Activated CD4-positive, alpha-beta T cell treated with anti-CD3 and anti-CD28 coated beads, Interleukin-2, Interleukin-4, amounts not matched to agents 100 ng/mL and 50 ng/mL, durations not matched to agents 16 hours and 8 hours (primary cell): Measurements from ENCODE around the gene RCC1.
"Not testable (repeated sequence)": the region's sequence is repeated elsewhere in the genome, so short reads cannot be mapped to it uniquely, and the experiment has no call there.

Experiments
- DNase-seq: peaks from one replicate; pipeline ENCODE4 v3.0.0-alpha.2; 2020; ENCODE audit warnings: low spot score

RCC1 gene

DNA sequence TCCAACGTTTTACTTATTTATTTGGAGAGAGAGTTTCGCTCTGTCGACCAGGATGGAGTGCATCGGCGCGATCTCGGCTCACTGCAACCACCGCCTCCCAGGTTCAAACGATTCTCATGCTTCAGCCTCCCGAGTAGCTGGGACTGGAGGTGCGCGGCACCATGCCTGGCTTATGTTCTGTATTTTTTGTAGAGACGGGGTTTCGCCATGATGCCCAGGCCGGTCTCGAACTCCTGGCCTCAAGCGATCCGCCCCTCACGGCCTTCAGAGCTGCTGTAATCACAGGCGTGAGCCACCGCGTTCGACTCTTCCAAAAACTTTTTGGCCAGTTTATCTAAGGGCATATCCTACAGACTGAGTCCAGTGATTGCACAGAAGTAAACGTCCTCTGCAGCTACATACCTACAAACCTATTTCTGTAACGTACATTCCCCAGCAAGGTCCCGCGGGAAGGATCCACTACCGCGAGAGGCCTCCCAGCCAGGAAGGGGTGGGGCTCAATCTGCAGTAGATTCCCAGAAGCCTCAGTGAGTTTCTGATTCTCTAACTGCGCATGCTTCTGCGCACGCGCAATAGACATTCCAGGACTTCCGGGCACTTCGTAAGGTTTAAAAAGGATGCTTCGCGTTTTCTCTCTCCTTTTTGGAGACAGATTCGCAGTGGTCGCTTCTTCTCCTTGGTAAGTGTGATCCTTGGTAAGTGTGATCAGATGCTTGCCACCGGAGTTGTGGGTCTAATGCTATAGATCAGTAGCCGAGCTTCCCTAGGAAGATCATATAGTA, at the start of gene RCC1:
Gene RCC1 (plus strand): TSS at position 638 of the 782 bp plus-strand sequence. CDS start 23,824 bp downstream, outside the sequence.
- peak; percentile 98 for DNase-seq

DNA sequence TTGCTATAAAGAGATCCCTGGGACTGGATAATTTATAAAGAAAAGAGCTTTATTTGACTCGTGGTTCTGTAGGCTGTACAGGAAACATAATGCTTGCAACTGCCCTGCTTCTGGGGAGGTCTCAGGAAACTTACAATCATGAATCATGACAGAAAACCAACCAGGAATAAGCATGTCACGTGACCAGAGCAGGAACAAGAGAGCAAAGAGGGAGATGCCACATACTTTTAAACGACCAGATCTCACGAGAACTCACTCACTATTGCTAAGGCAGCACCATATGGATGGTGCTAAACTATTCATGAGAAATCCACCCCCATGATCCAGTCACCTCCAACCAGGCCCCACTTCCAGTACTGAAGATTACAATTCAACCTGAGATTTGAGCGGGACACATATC, 49.8 kb upstream of the RCC1 start:
- DNase-seq: peak; percentile 42

GRCh38 chr1:28457678-28458077, 48.2 kb upstream of the RCC1 start:
- DNase-seq: no peak

DNA sequence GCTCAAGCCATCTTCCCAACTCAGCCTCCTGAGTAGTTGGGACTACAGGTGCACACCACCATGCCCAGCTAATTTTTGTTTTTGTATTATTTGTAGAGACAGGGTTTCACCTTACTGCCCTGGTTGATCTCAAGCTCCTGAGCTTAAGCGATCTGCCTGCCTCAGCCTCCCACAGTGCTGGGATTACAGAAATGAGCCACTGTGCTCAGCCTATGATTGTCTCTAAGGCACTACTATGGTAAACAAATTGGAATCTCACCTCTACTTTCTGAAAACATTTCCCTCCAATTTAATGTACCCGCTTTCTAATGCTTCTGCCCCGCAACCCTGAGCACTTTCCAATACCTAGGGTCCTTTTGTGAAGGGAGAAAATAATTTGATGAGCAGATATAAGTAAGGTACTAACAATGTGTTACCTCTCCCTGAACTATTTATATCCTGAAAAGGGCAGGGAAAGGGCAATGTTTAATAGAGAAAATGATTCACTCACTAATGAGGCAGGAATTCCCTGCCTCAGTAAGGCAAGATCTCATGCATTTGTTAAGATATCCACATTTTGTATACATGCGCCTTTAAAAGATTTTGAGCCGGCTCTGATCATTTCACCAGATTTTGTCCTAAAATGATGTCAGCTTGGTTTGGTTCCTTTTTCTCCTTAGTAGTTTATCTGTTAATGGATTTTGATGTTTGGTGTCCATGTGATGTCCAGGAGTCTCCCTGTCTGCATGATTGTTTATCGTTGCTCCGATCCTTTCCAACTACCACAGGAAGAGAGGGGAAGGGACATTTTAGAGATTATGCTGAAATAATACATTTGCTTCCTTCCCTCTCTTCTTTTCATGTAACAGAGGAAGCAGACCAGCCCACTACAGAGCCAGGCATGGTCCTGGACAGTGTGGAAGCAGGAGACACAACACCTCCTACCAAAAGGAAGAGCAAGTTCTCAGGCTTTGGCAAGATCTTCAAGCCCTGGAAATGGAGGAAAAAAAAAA, 47.3 kb upstream of the RCC1 start:
- DNase-seq: no peak

GRCh38 chr1:28466226-28466778, 39.5 kb upstream of the RCC1 start:
- no peak for DNase-seq

DNA sequence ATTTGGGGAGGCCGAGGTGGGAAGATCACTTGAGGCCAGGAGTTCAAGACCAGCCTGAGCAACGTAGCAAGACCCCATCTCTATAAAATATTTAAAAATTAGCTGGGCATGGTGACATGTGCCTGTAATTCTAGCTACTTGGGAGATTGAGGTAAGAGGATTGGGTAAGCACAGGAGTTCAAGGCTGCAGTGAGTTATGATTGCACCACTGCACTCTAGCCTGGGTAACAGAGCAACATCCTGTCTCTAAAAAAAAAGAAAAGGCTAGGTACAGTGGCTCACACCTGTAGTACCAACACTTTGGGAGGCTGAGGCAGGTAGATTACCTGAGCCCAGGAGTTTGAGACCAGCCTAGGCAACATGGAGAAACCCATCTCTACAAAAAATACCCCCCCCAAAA, 35.7 kb upstream of the RCC1 start:
- DNase-seq: no peak

GRCh38 chr1:28479497-28479896, 26.3 kb upstream of the RCC1 start:
- not testable (repeated sequence) for DNase-seq

DNA sequence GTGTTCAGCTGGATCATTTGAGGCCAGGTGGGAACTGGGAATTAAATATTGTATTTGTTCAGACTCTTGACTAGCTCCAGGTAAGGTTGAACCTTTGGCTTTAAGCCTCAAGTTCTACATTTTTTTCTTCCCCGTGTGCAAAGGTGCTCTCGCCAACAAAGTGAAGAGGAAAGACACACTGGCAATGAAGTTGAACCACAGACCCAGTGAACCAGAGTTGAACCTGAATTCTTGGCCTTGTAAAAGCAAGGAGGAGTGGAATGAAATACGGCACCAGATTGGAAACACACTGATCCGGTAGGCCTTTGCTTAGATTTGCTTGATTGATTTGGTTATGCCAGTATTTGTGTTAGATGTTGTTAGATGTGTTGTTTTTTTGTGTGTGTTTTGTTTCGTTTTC, 25.5 kb upstream of the RCC1 start:
- DNase-seq: no peak

- no peak for DNase-seq
Measured at GRCh38 chr1:28482138-28482537, 23.7 kb upstream of the RCC1 start.

DNA sequence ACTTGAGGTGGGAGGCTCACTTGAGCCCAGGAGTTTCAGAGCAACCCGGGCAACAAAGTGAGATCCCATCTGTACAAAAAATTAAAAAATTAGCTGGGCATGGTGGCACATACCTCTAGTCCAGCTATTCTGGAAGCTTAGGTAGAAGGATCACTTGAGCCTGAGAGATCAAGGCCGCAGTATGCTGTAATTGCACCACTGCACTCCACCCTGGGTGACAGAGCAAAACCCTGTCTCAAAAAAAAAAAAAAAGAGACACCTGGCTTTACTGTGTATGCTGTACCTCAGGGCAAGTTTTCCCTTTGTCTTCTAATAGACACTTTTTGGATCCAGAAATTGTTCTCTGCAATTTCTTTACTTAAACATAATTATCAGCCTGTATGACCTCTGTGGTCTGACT, 23.1 kb upstream of the RCC1 start:
- no peak for DNase-seq

GRCh38 chr1:28494737-28495136, 11.1 kb upstream of the RCC1 start:
- no peak for DNase-seq

DNA sequence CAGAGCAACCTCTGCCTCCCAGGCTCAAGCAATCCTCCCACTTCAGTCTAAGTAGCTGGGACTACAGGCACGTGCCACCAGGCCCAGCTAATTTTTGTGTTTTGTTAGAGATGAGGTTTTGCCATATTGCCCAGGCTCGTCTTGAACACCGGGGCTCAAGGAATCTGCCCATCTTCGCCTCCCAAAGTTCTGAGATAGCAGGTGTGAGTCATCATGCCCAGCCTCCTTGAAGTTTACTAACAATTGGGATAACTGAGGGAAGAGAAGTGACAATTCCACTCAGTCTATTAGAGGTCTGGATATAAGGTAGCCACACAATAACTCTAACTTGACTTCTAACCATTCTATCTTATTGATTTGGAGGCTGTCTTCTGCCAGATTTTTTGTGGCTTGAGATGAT, 6.3 kb upstream of the RCC1 start:
- DNase-seq: no peak

DNA sequence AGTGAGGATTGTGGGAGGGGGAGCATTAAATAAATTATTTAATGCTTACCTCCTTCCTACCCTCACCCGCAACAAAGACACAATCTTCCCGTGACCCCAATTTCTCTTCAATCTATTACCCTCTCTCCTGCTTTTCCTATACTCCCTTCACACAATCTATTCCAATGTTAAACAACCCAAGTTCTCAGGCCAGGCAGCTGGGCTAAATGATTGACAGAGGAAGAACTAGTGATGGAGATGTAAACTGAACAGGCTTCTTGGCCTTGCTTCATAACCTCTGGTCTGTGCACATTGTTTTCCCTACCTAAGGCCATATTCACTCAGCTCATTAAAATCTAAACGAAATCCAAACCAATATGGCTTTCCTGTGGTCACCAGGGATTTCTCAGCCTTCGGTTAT, 3.9 kb upstream of the RCC1 start:
- DNase-seq: no peak

- DNase-seq: no peak
Measured at GRCh38 chr1:28503117-28503516, 2.7 kb upstream of the RCC1 start.

DNA sequence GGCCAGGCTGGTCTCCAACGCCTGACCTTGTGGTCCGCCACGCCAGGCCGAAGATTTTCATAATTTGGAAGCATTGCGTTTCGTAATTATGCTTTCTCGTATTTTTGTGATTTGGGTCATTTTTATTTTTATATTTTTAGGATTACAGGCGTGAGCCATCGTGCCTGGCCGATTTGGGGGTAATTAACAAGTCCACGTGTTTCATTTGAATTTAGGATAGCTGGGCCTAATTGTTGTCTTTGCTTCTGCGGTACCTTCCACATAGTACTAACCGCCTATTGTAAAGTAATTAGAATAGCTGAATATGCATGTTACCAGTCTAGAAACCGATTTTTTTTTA, 1.0 kb downstream of the RCC1 start:
- DNase-seq: peak; percentile 34

DNA sequence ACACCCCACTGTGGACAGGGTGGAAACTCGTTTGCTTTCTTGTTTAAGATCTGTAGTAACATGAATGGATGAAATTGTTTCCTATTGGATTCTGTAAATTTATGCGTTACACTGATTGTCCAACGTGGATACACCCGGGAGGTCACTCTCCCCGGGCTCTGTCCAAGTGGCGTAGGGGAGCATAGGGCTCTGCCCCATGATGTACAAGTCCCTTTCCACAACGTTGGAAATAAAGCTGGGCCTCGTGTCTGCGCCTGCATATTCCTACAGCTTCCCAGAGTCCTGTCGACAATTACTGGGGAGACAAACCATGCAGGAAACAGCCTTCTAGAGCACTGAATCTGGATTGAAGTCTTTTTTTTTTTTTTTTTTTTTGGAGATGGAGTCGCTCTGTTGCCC, 1.4 kb downstream of the RCC1 start:
- peak; percentile 43 for DNase-seq

DNA sequence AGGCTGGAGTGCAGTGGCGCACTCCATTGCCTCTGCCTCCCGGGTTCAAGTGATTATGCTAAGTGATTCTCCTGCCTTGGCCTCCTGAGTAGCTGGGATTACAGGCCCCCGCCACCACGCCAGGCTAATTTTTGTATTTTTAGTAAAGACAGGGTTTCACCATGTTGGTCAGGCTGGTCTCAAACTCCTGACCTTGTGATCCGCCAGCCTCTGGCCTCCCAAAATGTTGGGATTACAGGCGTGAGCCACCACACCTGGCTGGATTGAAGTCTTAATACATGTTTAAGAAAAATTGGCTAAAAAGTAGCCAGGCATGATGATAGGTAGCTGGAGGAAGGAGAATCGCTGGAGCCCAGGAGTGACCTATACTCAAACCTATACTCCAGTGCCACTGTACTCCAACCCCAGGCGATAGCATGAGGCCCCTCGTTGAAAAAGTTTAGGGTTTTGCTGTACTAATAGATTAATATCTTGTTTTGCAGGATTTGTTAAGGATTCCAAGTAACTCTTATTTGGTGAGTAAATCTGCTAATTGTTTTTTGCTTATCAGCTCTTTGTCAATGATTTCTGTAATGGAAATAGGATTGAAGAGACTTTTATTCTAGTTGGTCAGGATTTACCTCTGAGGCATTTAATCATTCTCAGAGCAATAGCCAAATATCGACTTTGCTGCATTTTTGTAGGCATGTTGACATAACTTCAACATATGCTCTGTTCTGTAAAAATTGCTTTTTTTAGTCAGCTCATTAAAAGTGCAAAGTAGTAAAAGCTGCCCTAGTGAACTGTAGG, 2.0 kb downstream of the RCC1 start:
- peak; percentile 28 for DNase-seq

DNA sequence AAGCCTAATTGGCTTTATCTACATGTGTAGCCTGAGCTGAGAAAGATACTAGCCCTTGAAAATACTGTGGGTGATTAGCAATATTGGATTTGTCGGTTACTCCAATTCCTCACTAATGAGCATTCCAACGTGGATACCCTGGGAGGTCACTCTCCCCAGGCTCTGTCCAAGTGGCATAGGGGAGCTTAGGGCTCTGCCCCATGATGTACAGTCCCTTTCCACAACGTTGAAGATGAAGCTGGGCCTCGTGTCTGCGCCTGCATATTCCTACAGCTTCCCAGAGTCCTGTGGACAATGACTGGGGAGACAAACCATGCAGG, 2.6 kb downstream of the RCC1 start:
- DNase-seq: peak; percentile 34

DNA sequence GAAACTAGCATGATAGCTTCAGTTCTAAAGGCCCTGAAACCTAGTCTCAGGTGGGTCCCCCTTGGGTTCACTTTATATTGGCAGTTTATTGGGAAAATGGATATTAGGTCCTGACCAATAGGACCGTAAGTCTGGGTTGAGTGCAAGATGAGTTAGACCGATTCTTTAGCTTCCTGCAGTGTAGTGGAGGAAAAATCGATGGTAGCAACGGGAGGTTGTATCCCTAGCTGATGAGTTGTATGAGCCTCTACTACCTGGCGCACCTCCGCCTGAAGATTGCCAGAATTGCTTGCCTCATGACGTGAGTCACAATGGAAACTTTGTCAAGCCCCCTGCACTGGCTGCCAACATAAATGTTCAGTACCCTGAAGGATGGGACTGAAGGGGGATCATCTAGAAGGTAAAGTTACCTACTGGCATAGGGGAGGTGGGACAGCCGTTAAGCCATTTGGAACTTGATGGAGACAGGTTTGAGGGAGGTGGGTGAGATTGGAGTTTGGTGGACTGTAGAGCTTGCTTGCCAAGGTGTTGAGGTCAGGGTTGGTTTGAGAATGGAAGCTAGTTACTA, 3.9 kb downstream of the RCC1 start:
- DNase-seq: peak; percentile 55

DNA sequence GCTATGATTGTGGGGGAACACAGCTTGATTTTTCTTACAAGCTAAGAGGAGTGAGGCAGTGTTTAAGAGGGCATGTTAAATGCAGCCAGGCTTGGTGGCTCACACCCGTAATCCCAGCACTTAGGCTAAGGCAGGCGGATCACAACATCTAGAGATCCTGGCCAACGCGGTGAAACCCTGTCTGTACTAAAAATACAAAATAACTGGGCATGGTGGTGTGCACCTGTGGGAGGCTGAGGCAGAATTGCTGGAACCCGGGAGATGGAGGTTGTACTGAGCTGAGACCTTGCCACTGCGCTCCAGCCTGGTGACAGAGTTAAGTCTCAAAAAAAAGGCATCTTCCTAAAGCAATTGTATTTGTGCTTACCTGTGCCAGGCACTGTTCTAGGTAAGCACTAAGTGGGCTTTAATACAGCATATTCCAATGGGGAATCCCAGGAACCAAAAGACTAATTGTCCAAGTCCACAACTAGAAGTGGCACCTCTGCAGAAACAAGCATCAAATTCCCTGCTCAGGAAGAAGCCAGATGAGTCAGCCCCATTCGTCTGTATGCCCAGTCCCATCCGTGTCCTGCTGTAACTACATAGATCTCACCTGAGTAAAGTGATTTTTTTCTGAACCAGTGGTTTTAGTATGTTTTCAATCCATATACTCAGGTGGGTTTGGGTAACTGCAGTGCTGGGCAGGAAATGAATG, 4.6 kb downstream of the RCC1 start:
- DNase-seq: peak; percentile 74

DNA sequence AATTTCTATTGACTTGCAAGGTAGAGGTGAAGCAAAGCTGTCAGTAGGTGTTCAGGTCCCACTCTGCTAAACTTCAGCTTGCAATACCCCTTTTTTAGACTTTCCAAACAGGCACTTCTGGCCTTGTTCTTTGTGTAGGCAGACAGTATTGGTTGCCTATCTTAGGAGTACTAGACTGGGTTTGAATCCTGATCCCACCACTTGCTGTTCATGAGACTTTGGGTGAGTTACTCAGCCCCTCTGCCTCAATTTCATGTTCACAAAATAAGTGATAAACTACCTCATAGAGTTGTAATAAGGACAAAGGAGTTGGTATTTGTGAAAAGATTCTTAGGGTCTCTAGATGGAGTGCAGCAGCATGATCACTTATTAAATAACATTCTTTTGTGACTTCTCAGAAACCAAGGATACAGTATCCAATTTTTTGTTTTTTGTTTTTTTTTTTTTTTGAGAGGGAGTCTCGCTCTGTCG, 5.2 kb downstream of the RCC1 start:
- DNase-seq: no peak
